ENCODE results near the gene WDTC1. TPM values are rescaled to one million over a fixed set of nuclear protein-coding genes. Genes with fewer than 3 reads are reported as not detected.

WDTC1 gene
- total and polyA plus RNA-seq, 9 of the 15 experiments (the other 6 are each of a cell fraction or from before 2014, with no cell fraction given): 0.18 to 32.3 (median 8.8) TPM

GRCh38 chr1:27350663-27351540, 116.5 kb downstream of the WDTC1 start (continued):
- TF ChIP-seq PRDM10 (IDR thresholded peaks at IDR 0.05; ENCODE audit: partially characterized antibody): peak; percentile 91
- no peak for TF ChIP-seq CREB1 (IDR thresholded peaks at IDR 0.05)
- no peak for TF ChIP-seq CREB1 (CRISPR knock-in tag; IDR thresholded peaks at IDR 0.05)
- TF ChIP-seq ZNF174 (CRISPR knock-in tag; IDR thresholded peaks at IDR 0.05): no peak
- no peak for TF ChIP-seq ZNF584 (CRISPR knock-in tag; IDR thresholded peaks at IDR 0.05; ENCODE audit: low read depth)
- TF ChIP-seq MBD2 (IDR thresholded peaks at IDR 0.05; ENCODE audit: borderline replicate concordance, low read depth): no peak
- TF ChIP-seq PHF20 (IDR thresholded peaks at IDR 0.05; ENCODE audit: partially characterized antibody): no peak
- TF ChIP-seq JUNB (CRISPR knock-in tag; conservative IDR thresholded peaks at IDR 0.05): no peak
- no peak for TF ChIP-seq EP300 (IDR thresholded peaks at IDR 0.05; ENCODE audit: low read length)
- no peak for TF ChIP-seq HOMEZ (CRISPR knock-in tag; IDR thresholded peaks at IDR 0.05)
- TF ChIP-seq GATAD2B (IDR thresholded peaks at IDR 0.05; ENCODE audit: borderline replicate concordance): no peak
- TF ChIP-seq DDX20 (tag; IDR thresholded peaks at IDR 0.05; ENCODE audit: low read depth): no peak
- no peak for TF ChIP-seq TEAD4 (IDR thresholded peaks at IDR 0.05; ENCODE audit: low read length)
- TF ChIP-seq TEAD4 (CRISPR knock-in tag; IDR thresholded peaks at IDR 0.05; ENCODE audit: borderline replicate concordance): no peak
- no peak for TF ChIP-seq SRSF1 (IDR thresholded peaks at IDR 0.05; ENCODE audit: low read depth, low read length)
- no peak for TF ChIP-seq FOXA1 (IDR thresholded peaks at IDR 0.05; ENCODE audit: borderline replicate concordance)
- no peak for TF ChIP-seq NFRKB (IDR thresholded peaks at IDR 0.05; ENCODE audit: low read depth)
- no peak for TF ChIP-seq FOXP4 (CRISPR knock-in tag; IDR thresholded peaks at IDR 0.05; ENCODE audit: borderline replicate concordance)
- TF ChIP-seq BRF1 (IDR thresholded peaks at IDR 0.05; ENCODE audit: borderline replicate concordance, extremely low read depth, insufficient read length): no peak
- no peak for TF ChIP-seq ZNF436 (CRISPR knock-in tag; IDR thresholded peaks at IDR 0.05)
- no peak for TF ChIP-seq HIVEP1 (CRISPR knock-in tag; IDR thresholded peaks at IDR 0.05)
- 0 out of 2 replicates have a peak, but pooled peaks have one; percentile 27 for TF ChIP-seq ESRRA (IDR thresholded peaks at IDR 0.05; ENCODE audit: borderline replicate concordance, low read depth)
- TF ChIP-seq ZNF79 (CRISPR knock-in tag; IDR thresholded peaks at IDR 0.05; ENCODE audit: low read depth): no peak

Measured in K562 (cell line).